ENCODE measurements around the gene MICALL1.
A peak's percentile ranks its signal among the peaks of the same experiment; 100 is the strongest.

GRCh38 chr22:37893583-37893983 lies 12.5 kb upstream of the MICALL1 start:
- TF ChIP-seq IRF9 (CRISPR knock-in tag; IDR thresholded peaks at IDR 0.05; ENCODE audit: borderline replicate concordance) = no peak
- no peak for TF ChIP-seq NFE2 (CRISPR knock-in tag; IDR thresholded peaks at IDR 0.05)
- no peak for TF ChIP-seq SP140L (CRISPR knock-in tag; IDR thresholded peaks at IDR 0.05; ENCODE audit: borderline replicate concordance)
- TF ChIP-seq, protein P1, sequence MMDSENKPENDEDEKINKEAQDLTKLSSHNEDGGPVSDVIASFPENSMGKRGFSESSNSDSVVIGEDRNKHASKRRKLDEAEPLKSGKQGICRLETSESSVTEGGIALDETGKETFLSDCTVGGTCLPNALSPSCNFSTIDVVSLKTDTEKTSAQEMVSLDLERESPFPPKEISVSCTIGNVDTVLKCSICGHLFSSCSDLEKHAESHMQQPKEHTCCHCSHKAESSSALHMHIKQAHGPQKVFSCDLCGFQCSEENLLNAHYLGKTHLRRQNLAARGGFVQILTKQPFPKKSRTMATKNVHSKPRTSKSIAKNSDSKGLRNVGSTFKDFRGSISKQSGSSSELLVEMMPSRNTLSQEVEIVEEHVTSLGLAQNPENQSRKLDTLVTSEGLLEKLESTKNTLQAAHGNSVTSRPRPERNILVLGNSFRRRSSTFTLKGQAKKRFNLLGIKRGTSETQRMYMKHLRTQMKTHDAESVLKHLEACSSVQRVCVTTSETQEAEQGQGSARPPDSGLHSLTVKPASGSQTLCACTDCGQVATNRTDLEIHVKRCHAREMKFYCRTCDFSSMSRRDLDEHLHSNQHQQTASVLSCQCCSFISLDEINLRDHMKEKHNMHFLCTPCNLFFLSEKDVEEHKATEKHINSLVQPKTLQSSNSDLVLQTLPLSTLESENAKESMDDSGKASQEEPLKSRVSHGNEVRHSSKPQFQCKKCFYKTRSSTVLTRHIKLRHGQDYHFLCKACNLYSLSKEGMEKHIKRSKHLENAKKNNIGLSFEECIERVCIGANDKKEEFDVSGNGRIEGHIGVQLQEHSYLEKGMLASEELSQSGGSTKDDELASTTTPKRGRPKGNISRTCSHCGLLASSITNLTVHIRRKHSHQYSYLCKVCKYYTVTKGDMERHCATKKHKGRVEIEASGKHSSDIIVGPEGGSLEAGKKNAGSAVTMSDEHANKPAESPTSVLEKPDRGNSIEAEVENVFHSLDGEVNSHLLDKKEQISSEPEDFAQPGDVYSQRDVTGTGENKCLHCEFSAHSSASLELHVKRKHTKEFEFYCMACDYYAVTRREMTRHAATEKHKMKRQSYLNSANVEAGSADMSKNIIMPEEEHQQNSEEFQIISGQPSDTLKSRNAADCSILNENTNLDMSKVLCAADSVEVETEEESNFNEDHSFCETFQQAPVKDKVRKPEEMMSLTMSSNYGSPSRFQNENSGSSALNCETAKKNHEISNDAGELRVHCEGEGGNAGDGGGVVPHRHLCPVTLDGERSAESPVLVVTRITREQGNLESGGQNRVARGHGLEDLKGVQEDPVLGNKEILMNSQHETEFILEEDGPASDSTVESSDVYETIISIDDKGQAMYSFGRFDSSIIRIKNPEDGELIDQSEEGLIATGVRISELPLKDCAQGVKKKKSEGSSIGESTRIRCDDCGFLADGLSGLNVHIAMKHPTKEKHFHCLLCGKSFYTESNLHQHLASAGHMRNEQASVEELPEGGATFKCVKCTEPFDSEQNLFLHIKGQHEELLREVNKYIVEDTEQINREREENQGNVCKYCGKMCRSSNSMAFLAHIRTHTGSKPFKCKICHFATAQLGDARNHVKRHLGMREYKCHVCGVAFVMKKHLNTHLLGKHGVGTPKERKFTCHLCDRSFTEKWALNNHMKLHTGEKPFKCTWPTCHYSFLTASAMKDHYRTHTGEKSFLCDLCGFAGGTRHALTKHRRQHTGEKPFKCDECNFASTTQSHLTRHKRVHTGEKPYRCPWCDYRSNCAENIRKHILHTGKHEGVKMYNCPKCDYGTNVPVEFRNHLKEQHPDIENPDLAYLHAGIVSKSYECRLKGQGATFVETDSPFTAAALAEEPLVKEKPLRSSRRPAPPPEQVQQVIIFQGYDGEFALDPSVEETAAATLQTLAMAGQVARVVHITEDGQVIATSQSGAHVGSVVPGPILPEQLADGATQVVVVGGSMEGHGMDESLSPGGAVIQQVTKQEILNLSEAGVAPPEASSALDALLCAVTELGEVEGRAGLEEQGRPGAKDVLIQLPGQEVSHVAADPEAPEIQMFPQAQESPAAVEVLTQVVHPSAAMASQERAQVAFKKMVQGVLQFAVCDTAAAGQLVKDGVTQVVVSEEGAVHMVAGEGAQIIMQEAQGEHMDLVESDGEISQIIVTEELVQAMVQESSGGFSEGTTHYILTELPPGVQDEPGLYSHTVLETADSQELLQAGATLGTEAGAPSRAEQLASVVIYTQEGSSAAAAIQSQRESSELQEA (CRISPR knock-in tag; IDR thresholded peaks at IDR 0.05; ENCODE audit: not compliant biosample characterization) = no peak
- no peak for TF ChIP-seq KAT8 (CRISPR knock-in tag; IDR thresholded peaks at IDR 0.05)
- no peak for TF ChIP-seq UBTF (CRISPR knock-in tag; IDR thresholded peaks at IDR 0.05)
- TF ChIP-seq, protein P2, sequence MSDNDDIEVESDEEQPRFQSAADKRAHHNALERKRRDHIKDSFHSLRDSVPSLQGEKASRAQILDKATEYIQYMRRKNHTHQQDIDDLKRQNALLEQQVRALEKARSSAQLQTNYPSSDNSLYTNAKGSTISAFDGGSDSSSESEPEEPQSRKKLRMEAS (IDR thresholded peaks at IDR 0.05) = no peak
- TF ChIP-seq PRDM10 (CRISPR knock-in tag; IDR thresholded peaks at IDR 0.05; ENCODE audit: low read depth) = 0 out of 2 replicates have a peak, but pooled peaks have one; percentile 26
- no peak for TF ChIP-seq ZNF567 (CRISPR knock-in tag; IDR thresholded peaks at IDR 0.05; ENCODE audit: borderline replicate concordance)
- TF ChIP-seq SRF (IDR thresholded peaks at IDR 0.05; ENCODE audit: low read depth, low read length) = no peak
